Testis (tissue), 2 donors: ENCODE data around the gene SIRT2.

ENCODE experiments used
- CTCF ChIP-seq, 3 experiments: fragments of 450-650 bp in 2 of 3; fragments of 200-600 bp in 1 of 3; sonication (generic) in 1 of 3; IDR thresholded peaks; one replicate each; pipeline ENCODE4 v1.5.1; 2016 to 2019; ENCODE audit warnings: antibody characterized with exemption in 3 of 3, mild to moderate bottlenecking in 2 of 3, moderate library complexity in 1 of 3
- POLR2A ChIP-seq: fragments of 450-650 bp; IDR thresholded peaks from one replicate; pipeline ENCODE4 v1.6.1; 2017; ENCODE audit warnings: antibody characterized with exemption, mild to moderate bottlenecking, moderate library complexity

- TF ChIP-seq CTCF (IDR thresholded peaks at IDR 0.05) (no peak), POLR2A (no peak)
These were observed 63.0 kb downstream of the SIRT2 start for GRCh38 chr19:38836159-38836982.
